Keratinocyte (primary cell): ENCODE results near the gene MYF5. TPM values are rescaled to one million over a fixed set of nuclear protein-coding genes. Genes with fewer than 3 reads are reported as not detected.

Source experiments
- DNase-seq: peaks from one replicate; pipeline ENCODE4 v3.0.0-alpha.2; 2011; ENCODE audit warnings: low read depth, missing footprints, low spot score
- FAIRE-seq: peaks from 2 replicates; lab custom pipeline; 2011; peaks lifted over from hg19 to GRCh38; lab: Jason Lieb, UNC
- H2AFZ ChIP-seq: 2 replicates; pipeline ENCODE4 v1.6.0; 2012; ENCODE audit warnings: low read length, control low read depth, inconsistent platforms; ENCODE audit not compliant: control insufficient read depth
- H3K27ac ChIP-seq: 2 replicates; pipeline ENCODE4 v1.5.1; 2011; ENCODE audit warnings: low read length; ENCODE audit not compliant: control insufficient read depth, insufficient read depth
- H3K27me3 ChIP-seq: 3 replicates; pipeline ENCODE4 v1.6.0; 2011; ENCODE audit warnings: low read length; ENCODE audit not compliant: control insufficient read depth, insufficient read depth; ENCODE audit errors: extremely low read depth
- H3K36me3 ChIP-seq, 2 experiments: 2 replicates in 1 of 2; 3 replicates in 1 of 2; pipeline ENCODE4 v1.5.1; 2011; ENCODE audit warnings: low read length in 2 of 2, mild to moderate bottlenecking in 1 of 2; ENCODE audit not compliant: control insufficient read depth in 2 of 2, insufficient read depth in 2 of 2; ENCODE audit errors: extremely low read depth in 1 of 2
- H3K4me1 ChIP-seq: 3 replicates; pipeline ENCODE4 v1.5.1; 2011; ENCODE audit warnings: low read length; ENCODE audit not compliant: control insufficient read depth, insufficient read depth; ENCODE audit errors: extremely low read depth
- H3K4me2 ChIP-seq: 3 replicates; pipeline ENCODE4 v1.6.0; 2011; ENCODE audit warnings: low read depth, low read length; ENCODE audit not compliant: control insufficient read depth, insufficient read depth; ENCODE audit errors: extremely low read depth
- H3K4me3 ChIP-seq, 3 experiments: fragments of 200-600 bp in 1 of 3; sonication (generic) in 1 of 3; 2 replicates in 2 of 3; 3 replicates in 1 of 3; pipeline ENCODE4 v1.5.1; 2011 to 2016; ENCODE audit warnings: low read length in 3 of 3, mild to moderate bottlenecking in 3 of 3, control low read depth in 2 of 3, inconsistent platforms in 1 of 3, low read depth in 1 of 3, mixed read lengths in 1 of 3, mixed run types in 1 of 3, moderate library complexity in 1 of 3; ENCODE audit not compliant: control insufficient read depth in 2 of 3, insufficient read depth in 2 of 3; ENCODE audit errors: extremely low read depth in 1 of 3
- H3K79me2 ChIP-seq: 2 replicates; pipeline ENCODE4 v1.6.0; 2012; ENCODE audit warnings: low read length; ENCODE audit not compliant: control insufficient read depth, insufficient read depth
- H3K9ac ChIP-seq: 3 replicates; pipeline ENCODE4 v1.6.0; 2011; ENCODE audit warnings: low read length; ENCODE audit not compliant: control insufficient read depth, insufficient read depth; ENCODE audit errors: extremely low read depth
- H3K9me1 ChIP-seq: 3 replicates; pipeline ENCODE4 v1.6.0; 2011; ENCODE audit warnings: low read length; ENCODE audit not compliant: control insufficient read depth, insufficient read depth; ENCODE audit errors: extremely low read depth
- H3K9me3 ChIP-seq: 2 replicates; pipeline ENCODE4 v1.5.1; 2012; ENCODE audit warnings: low read depth, low read length; ENCODE audit not compliant: control insufficient read depth
- H4K20me1 ChIP-seq: 3 replicates; pipeline ENCODE4 v1.6.0; 2011; ENCODE audit warnings: low read length; ENCODE audit not compliant: control insufficient read depth, insufficient read depth; ENCODE audit errors: extremely low read depth
- CTCF ChIP-seq, 3 experiments: IDR thresholded peaks in 1 of 3; conservative IDR thresholded peaks in 1 of 3; optimal IDR thresholded peaks in 1 of 3; 2 replicates in 2 of 3; 3 replicates in 1 of 3; pipeline versions ENCODE3 to v1.5.1; 2011; ENCODE audit warnings: low read length in 3 of 3, mild to moderate bottlenecking in 3 of 3, moderate library complexity in 2 of 3, control low read depth in 1 of 3, inconsistent platforms in 1 of 3; ENCODE audit not compliant: insufficient read depth in 2 of 3; ENCODE audit errors: extremely low read depth in 1 of 3
- EZH2 ChIP-seq: IDR thresholded peaks from one replicate; pipeline ENCODE4 v1.6.1; 2012; ENCODE audit warnings: inconsistent platforms, mild to moderate bottlenecking, low read length, moderate library complexity
- dilution Hi-C: fragments of 300-500 bp; cut with MboI; formaldehyde crosslinking; loops from one replicate; pipeline ENCODE4 v1.7.0; 2020; ENCODE audit warnings: low sequenced_read_pairs; ENCODE audit not compliant: extremely low pct_ligation_motif_present
- polyA plus RNA-seq, 5 experiments: library from polyadenylated mRNA; depleted of rRNA in 3 of 5; stranded (reverse) in 3 of 5; stranded (forward) in 1 of 5; unstranded in 1 of 5; fragments of >200 nt; gene quantifications; 1 replicate in 1 of 5; 2 replicates in 3 of 5; 3 replicates in 1 of 5; pipeline versions ENCODE4 v1.2.1 to v1.2.3, GENCODE V29; 2011 to 2012; ENCODE audit warnings: missing spikeins in 2 of 5, low read depth in 1 of 5, low replicate concordance in 1 of 5

MYF5 gene
- polyA plus RNA-seq, 1 donor (not counting 4 experiments of a cell fraction or from before 2014, with no cell fraction given) = not detected

DNA sequence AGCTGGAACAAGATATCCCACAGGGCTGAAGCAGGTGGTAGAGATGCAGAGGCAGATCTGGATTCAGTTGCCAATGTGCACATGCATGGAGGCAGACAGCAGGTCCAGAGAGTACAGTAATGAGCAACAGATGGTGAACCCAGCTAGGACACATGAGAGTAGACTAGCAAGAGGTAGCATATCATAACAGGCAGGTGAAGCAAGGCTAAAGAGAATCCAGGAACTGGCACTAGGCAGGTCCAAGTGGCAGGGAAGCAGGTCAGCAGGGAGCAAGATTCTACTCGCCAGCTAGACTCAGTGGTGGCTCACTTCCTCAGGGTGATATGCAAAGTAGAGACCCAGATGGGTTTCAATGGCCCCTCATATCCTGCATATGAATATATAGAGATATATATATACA lies 24.6 kb upstream of the MYF5 start:
- DNase-seq = no peak
- dilution Hi-C loops = no loop called here
- H3K27me3 ChIP-seq = no peaks in the 10 kb centered on the region
- no peak overlapping the region for H3K27ac ChIP-seq
- no peaks in the 10 kb centered on the region for H4K20me1 ChIP-seq
- no peaks in the 10 kb centered on the region for H3K36me3 ChIP-seq
- no peak overlapping the region for H3K4me2 ChIP-seq
- no peak overlapping the region for H2AFZ ChIP-seq
- no peak for FAIRE-seq
- no peaks in the 10 kb centered on the region for H3K9me1 ChIP-seq
- no peak overlapping the region for H3K4me3 ChIP-seq
- no peak for TF ChIP-seq CTCF (optimal IDR thresholded peaks at IDR 0.05 in 1 of 3, IDR thresholded peaks at IDR 0.05 in 1 of 3, conservative IDR thresholded peaks at IDR 0.05 in 1 of 3; ENCODE audit: extremely low read depth in 1 of 3, insufficient read depth in 2 of 3, low read length in 3 of 3)
- TF ChIP-seq EZH2 = no peak
- H3K79me2 ChIP-seq = no peaks in the 10 kb centered on the region
- no peak overlapping the region for H3K9ac ChIP-seq
- no peaks in the 10 kb centered on the region for H3K4me1 ChIP-seq
- no peaks in the 10 kb centered on the region for H3K9me3 ChIP-seq

- H3K4me2 ChIP-seq = no peak overlapping the region
- H3K9me3 ChIP-seq = no peaks in the 10 kb centered on the region
- no peaks in the 10 kb centered on the region for H3K36me3 ChIP-seq
- no peak overlapping the region for H3K9ac ChIP-seq
- no peak overlapping the region for H3K4me3 ChIP-seq
- no peak overlapping the region for H3K27ac ChIP-seq
- no peak for TF ChIP-seq EZH2
- TF ChIP-seq CTCF (optimal IDR thresholded peaks at IDR 0.05 in 1 of 3, IDR thresholded peaks at IDR 0.05 in 1 of 3, conservative IDR thresholded peaks at IDR 0.05 in 1 of 3; ENCODE audit: extremely low read depth in 1 of 3, insufficient read depth in 2 of 3, low read length in 3 of 3) = no peak
- dilution Hi-C loops = no loop called here
- no peak for DNase-seq
- no peaks in the 10 kb centered on the region for H4K20me1 ChIP-seq
- H3K27me3 ChIP-seq = no peaks in the 10 kb centered on the region
- H3K79me2 ChIP-seq = no peaks in the 10 kb centered on the region
- H3K4me1 ChIP-seq = no peaks in the 10 kb centered on the region
- no peaks in the 10 kb centered on the region for H3K9me1 ChIP-seq
- FAIRE-seq = no peak
- no peak overlapping the region for H2AFZ ChIP-seq
Measured at GRCh38 chr12:80697270-80697887, 19.3 kb upstream of the MYF5 start.
